ENCODE data around the gene HACD2. TPM values are rescaled to one million over a fixed set of nuclear protein-coding genes. Genes with fewer than 3 reads are reported as not detected.

Gene HACD2
- total RNA-seq, 1 experiment from 2014 or later = 43.0 TPM

DNA sequence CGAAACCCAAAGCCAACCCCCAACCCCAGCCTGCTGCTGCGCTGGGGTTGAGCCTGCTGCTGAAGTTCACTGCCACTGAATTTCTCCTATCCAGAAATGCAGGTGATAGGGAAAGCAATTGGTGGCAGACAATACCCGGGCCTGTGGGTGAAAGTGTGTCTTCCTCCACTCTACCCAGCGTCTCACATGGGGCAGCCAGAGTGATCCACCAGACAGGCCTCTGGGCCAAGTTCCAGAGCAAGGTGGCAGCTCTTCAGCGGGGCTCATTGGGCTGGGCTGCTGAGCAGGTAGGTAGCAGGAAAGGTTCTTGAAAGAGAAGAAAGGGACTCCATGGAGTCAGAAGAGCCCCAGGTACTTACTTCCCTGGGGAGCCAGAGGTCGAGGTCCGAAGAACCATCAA lies 141.9 kb downstream of the HACD2 start (continued):
- TF ChIP-seq EZH2 (IDR thresholded peaks at IDR 0.05) (no peak), CBX3 (IDR thresholded peaks at IDR 0.05; ENCODE audit: low read depth) (no peak)

GRCh38 chr3:123442125-123442524 lies 142.7 kb downstream of the HACD2 start:
- H3K4me1 ChIP-seq (ENCODE audit: control insufficient read depth in 1 of 2, insufficient read depth in 2 of 2, low read length in 2 of 2) = no peaks in the 10 kb centered on the region
- no peaks in the 10 kb centered on the region for H3K79me2 ChIP-seq (ENCODE audit: insufficient read depth, low read length)
- H3K4me3 ChIP-seq (replicated peaks in 1 of 2; ENCODE audit: low read depth in 1 of 2, low read length in 2 of 2) = no peak overlapping the region
- BruUV-seq (replicated peaks) = no TSS peak
- H4K20me1 ChIP-seq (ENCODE audit: insufficient read depth) = no peaks in the 10 kb centered on the region
- intact Hi-C loops (cut with micrococcal nuclease) = no loop called here
- ChIA-PET RAD21 (ENCODE audit: low non-redundant PET in 1 of 2, low total read pairs in 2 of 2, uncharacterized antibody in 2 of 2, unreplicated experiment in 2 of 2) (no interaction called here), POLR2A (no interaction called here), CTCF (no interaction called here)
- no peaks in the 10 kb centered on the region for H3K9me3 ChIP-seq (ENCODE audit: control insufficient read depth in 1 of 2, insufficient read depth in 1 of 2, low read depth in 1 of 2, low read length in 2 of 2)
- H3K9ac ChIP-seq (ENCODE audit: low read length) = no peak overlapping the region
- H3K36me3 ChIP-seq (ENCODE audit: control insufficient read depth in 1 of 2, insufficient read depth in 2 of 2, low read length in 2 of 2) = no peaks in the 10 kb centered on the region
- H3K27ac ChIP-seq (ENCODE audit: low read depth, low read length) = no peak overlapping the region
- TF ChIP-seq SRF (IDR thresholded peaks at IDR 0.05; ENCODE audit: low read depth) (no peak), ELF1 (IDR thresholded peaks at IDR 0.05; ENCODE audit: borderline replicate concordance, low read depth) (no peak), ZFX (IDR thresholded peaks at IDR 0.05) (no peak), ZBTB33 (IDR thresholded peaks at IDR 0.05; ENCODE audit: extremely low read depth, insufficient replicate concordance, low read length) (no peak), TCF7L2 (IDR thresholded peaks at IDR 0.05; ENCODE audit: borderline replicate concordance, extremely low read depth, insufficient read depth, insufficient read length) (no peak), POLR2A (IDR thresholded peaks at IDR 0.05; ENCODE audit: borderline replicate concordance, extremely low read depth, insufficient read depth, insufficient read length) (no peak), FOSL1 (IDR thresholded peaks at IDR 0.05; ENCODE audit: low read depth) (no peak), EGR1 (IDR thresholded peaks at IDR 0.05; ENCODE audit: low read depth) (no peak), SP1 (IDR thresholded peaks at IDR 0.05; ENCODE audit: low read depth) (no peak), ZNF274 (IDR thresholded peaks at IDR 0.05; ENCODE audit: low read depth, low read length) (no peak)
- ATAC-seq = no peak
- H2AFZ ChIP-seq (ENCODE audit: low read depth, low read length, poor library complexity, severe bottlenecking) = no peak overlapping the region
- H3K9me2 ChIP-seq (ENCODE audit: insufficient read depth) = no peaks in the 10 kb centered on the region
- DNase-seq (ENCODE audit: low read depth, low spot score) = no peak
- H3K27me3 ChIP-seq (ENCODE audit: insufficient read depth, low read length) = peaks cover 6% of the 10 kb centered on the region
- no peak overlapping the region for H3K4me2 ChIP-seq (ENCODE audit: low read length)

Other genes with a start within 250 kb of the HACD2 start
- 0.49 TPM for gene ADCY5, start 136.0 kb downstream of the HACD2 start, total RNA-seq (2021; ENCODE audit: unreplicated experiment)

Data from HCT116 (cell line).